ENCODE results near the gene DDX10. TPM values are rescaled to one million over a fixed set of nuclear protein-coding genes. Genes with fewer than 3 reads are reported as not detected.

The DDX10 gene
- total RNA-seq, 1 donor from 2014 or later, result 17.3 TPM

DNA sequence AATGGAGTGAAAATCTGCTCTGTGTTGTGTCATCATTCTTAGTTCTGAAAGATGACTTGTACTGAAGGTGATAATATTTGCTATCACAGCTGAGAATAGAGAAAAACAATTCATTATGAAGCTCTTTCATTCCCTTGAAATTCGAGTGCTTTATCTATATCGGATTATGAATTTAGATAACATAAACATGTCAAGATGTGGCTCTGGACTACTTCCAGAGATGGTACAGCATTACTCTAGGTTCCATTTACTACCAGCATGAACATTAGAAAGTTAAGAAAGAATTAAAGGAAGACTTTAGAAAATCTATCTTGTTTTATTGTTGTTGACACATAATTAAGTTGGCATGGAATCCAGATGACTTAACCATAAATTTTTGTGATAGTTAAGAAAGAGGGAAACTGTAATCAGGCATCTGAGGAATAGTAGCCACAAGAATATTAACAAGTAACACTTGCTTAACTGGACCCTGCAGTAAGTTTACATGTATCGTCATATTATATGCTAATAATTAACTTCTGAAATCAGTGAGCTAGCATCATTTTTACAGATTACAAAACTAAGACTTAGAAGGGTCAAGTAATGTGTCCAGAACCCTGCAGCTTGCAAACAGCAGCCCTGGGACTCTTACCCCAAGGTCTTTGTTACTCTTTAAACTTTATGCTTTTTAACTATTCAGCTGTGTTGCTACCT, 182.6 kb downstream of the DDX10 start:
- no peak for ATAC-seq
- intact Hi-C loops (cut with micrococcal nuclease), result no loop called here
- DNase-seq, result no peak

DNA sequence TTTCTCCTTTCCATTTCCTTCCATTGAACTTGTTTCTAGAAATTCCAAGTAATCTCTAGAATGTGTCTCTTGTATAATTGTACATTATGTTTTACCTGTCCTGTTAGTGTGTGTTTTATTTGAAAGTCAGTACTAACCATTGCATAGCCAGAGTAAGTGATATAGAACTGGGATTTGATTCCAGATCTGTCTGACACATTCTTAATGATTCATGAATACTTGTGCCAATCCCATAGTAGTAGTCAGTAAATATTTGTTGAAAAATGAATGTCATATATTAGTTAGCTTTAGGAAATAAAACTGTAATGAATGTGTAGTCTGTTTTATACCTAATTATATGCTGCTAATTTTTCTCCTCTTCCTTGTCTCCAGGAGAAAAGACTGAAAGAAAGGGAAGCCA, 186.9 kb downstream of the DDX10 start:
- DNase-seq (no peak), ATAC-seq (no peak)
- intact Hi-C loops (cut with micrococcal nuclease), result no loop called here

DNA sequence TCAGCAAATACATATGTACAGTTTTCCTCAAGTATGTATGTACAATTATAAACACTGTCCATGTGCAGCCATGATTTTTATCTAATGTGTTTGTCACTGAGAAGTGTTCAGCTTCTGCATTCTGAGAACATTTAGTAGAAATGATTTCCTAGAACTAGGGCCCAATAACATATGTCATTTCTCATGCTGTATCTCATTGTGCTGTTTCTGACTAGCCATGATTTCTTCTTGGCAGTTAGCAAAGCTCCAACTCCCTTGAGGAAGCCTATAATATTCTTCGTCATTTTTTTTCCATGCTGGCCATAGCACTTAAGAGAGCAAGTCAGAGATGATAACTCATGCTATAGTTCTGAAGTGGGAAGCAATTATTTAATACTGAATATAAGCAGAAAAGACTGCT, 187.8 kb downstream of the DDX10 start:
- ATAC-seq, result no peak
- intact Hi-C loops (cut with micrococcal nuclease), result no loop called here
- DNase-seq, result no peak

DNA sequence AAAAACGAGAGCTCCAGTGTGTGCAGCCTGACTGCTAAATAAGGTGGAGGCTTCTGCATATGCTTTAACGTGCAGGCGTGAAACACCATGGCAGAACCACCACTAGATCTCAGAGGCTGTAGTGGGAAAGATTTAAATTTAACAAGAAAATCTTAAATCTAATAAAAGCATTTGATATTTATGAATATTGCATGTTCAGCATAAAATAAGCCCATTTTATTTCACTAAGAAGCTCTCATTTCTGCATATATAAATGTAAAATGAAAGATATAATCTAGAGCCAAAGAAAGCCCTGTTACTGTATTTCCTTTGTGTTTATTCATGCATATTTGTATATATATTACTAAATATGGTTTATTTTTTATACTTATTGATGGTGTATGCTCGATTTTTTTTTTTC, 188.3 kb downstream of the DDX10 start:
- intact Hi-C loops (cut with micrococcal nuclease), result no loop called here
- no peak for ATAC-seq

GRCh38 chr11:108853864-108854263, 189.0 kb downstream of the DDX10 start:
- ATAC-seq, result peak; percentile 70
- intact Hi-C loops (cut with micrococcal nuclease), result no loop called here
- DNase-seq, result no peak

More for the DNA sequence above, 188.3 kb downstream of the DDX10 start:
- DNase-seq, result no peak

- ATAC-seq (peak; percentile 51), DNase-seq (no peak)
- intact Hi-C loops (cut with micrococcal nuclease), result no loop called here
Observed at GRCh38 chr11:108854346-108854745, 189.5 kb downstream of the DDX10 start.

- DNase-seq, result peak; percentile 58
- intact Hi-C loops (cut with micrococcal nuclease), result no loop called here
- ATAC-seq, result peak; percentile 92
Observed at GRCh38 chr11:108857382-108857781, 192.5 kb downstream of the DDX10 start.

DNA sequence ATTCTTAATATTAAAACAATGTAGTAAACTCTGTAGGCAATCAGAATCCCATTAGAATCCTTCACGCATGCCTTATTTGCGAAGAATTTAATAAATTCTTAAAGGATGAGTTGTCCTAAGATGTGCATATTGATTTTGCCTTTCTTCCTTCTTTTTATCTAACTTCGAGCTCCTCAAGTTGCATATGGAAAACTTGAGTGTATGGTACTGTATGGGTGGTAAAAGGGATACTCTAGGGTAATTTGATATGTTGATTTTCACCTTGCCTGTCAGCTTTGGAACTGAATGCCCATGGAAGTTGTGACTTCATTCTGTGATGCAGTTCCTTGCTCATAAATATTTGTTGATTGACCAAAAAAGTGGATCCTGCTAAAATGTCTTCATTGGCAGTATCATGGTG, 193.8 kb downstream of the DDX10 start:
- ATAC-seq (no peak), DNase-seq (no peak)
- intact Hi-C loops (cut with micrococcal nuclease), result no loop called here

DNA sequence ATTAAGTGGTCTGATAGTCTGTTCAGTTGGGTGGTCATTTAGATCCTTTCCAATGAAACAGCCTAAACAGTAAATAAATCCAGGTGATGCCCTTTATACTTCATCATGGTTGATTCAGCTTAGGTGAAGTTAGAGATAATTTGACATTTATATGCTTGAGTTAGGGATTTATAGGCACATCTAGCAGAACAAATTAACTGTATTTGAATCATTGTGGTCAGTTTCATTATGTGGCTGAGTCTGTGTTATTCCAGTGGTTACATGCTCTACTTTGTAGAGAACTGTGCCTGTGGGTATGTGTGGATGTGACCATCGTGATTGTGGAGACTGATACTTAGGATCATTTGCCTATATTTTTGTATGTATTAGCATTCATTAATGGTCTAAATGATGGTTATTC, 194.6 kb downstream of the DDX10 start:
- DNase-seq (no peak), ATAC-seq (no peak)
- intact Hi-C loops (cut with micrococcal nuclease), result no loop called here

DNA sequence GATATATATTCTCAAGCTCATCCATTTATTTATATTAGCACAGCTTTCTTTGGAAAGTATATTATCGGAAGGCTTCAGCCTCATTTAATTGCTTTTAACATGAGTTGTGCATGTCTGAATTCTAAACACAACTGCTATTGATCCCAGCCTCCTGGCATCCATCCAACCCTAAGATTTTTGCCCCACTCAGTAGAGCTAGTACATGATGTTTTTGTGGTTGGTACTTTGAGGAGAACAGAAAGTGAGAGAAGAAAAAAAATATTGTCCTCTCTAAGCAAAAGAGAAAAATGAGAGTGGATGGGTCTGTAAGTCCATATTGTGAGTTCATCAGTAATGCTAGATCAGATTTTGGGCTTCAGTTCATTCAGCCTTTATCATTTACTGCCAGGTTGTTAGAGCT, 198.7 kb downstream of the DDX10 start:
- no peak for DNase-seq
- intact Hi-C loops (cut with micrococcal nuclease), result no loop called here
- no peak for ATAC-seq

GRCh38 chr11:108865406-108865805, 200.5 kb downstream of the DDX10 start:
- DNase-seq, result no peak
- no peak for ATAC-seq
- intact Hi-C loops (cut with micrococcal nuclease), result no loop called here

DNA sequence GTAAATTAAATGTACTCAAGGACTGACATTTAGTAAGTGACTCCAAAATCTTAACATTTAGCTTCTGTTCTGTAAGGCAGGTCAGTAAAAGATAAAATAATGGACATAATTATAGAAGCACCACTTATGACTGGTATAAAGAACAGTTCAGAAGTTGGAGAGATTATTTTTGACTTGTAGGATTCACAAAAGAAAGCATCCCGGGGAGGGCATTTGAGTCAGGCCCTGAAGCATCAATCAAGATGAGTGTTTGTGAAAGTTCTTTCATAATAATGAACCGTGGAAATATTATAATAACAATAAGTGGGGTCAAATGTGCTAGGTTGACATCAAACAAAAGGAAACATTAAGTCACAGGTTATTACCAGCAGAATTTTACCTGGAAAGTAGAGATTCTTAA, 201.9 kb downstream of the DDX10 start:
- ATAC-seq, result no peak
- DNase-seq, result no peak
- intact Hi-C loops (cut with micrococcal nuclease), result no loop called here

DNA sequence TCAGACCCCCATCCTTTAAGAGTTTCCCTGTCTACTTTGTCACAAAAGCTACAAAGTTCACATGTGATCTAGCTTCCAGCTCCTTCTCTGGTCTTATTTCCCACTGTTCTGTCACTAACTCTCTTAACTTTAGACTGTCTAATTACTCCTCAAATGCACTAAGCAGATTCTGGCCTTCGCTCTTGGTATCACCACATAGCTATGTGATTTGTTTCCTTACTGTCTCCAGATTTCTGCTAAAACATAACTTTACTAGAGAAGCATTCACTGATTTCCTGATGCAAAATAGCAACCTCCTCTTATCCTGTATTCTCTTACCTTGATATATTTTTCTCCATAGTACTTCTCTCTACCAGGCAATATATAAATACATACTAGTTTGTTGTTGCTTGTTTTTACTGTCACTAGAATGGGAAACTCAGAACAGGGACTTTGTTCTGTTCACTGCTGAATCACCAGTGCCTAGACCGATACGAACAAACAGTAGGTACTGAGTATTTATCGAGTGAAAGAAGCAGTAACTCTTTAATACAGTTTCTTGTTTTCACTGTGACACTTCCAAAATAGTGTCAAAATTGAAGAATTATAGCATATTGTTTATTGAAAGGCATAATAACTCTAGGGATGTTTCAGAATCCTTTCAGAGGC, 205.6 kb downstream of the DDX10 start:
- intact Hi-C loops (cut with micrococcal nuclease), result loop anchor here (10.0 kb wide), 1 partner anchor 166 kb away; no protein-coding TSS in a partner anchor
- peak; percentile 54 for ATAC-seq
- no peak for DNase-seq

- ATAC-seq (peak; percentile 41), DNase-seq (peak; percentile 37)
- intact Hi-C loops (cut with micrococcal nuclease), result loop anchor here (10.0 kb wide), 1 partner anchor 166 kb away; no protein-coding TSS in a partner anchor
Observed at GRCh38 chr11:108871152-108871551, 206.3 kb downstream of the DDX10 start.

DNA sequence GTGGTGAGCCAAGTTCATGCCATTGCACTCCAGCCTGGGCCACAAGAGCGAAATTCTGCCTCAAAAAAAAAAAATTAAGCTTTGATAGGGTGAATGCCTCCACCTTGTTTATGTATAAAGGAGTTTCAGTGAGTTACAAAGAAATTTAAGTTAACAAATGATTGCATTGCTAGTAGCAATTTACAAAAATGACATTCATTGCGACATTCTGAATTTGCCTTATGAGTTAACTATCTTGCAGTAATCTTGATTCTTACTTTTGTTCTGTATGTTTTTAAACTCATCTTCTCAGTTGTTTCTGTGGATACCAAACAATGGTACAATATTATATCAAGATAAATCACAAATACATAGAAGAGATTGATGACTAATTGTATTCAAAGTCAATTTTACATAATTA, 207.0 kb downstream of the DDX10 start:
- intact Hi-C loops (cut with micrococcal nuclease), result loop anchor here (10.0 kb wide), 1 partner anchor 167 kb away; no protein-coding TSS in a partner anchor
- ATAC-seq (no peak), DNase-seq (no peak)

GRCh38 chr11:108872781-108873291, 208.0 kb downstream of the DDX10 start:
- no peak for DNase-seq
- no peak for ATAC-seq
- intact Hi-C loops (cut with micrococcal nuclease), result loop anchor here (10.0 kb wide), 1 partner anchor 168 kb away; no protein-coding TSS in a partner anchor

DNA sequence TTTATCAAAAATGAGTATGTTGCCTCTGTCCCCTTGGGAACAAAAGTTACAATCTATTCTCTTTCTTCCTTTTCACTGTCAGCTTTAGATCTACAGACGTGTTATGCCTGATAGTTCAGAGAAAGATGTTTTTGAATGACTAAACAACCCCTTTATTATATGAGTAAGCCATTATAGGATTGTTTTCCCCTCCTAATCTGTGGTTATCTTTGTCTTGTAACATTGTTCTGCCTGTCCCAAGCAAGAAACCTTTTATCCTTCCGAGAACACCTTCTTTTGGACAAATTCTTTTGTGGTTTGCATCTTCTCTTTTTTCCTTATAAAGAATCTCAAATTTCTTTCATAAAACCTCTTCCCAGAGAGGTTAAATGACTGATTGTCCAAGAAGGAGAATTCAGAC, 208.4 kb downstream of the DDX10 start:
- intact Hi-C loops (cut with micrococcal nuclease), result loop anchor here (10.0 kb wide), 1 partner anchor 169 kb away; no protein-coding TSS in a partner anchor
- DNase-seq (no peak), ATAC-seq (no peak)

GRCh38 chr11:108873941-108874340, 209.1 kb downstream of the DDX10 start:
- intact Hi-C loops (cut with micrococcal nuclease), result loop anchor here (10.0 kb wide), 1 partner anchor 169 kb away; no protein-coding TSS in a partner anchor
- ATAC-seq (no peak), DNase-seq (no peak)

- no peak for DNase-seq
- ATAC-seq, result no peak
- intact Hi-C loops (cut with micrococcal nuclease), result loop anchor here (10.0 kb wide), 1 partner anchor 170 kb away; no protein-coding TSS in a partner anchor
Observed at GRCh38 chr11:108875134-108875533, 210.3 kb downstream of the DDX10 start.

GRCh38 chr11:108877178-108877577, 212.3 kb downstream of the DDX10 start:
- intact Hi-C loops (cut with micrococcal nuclease), result loop anchor here (10.0 kb wide), 1 partner anchor 172 kb away; no protein-coding TSS in a partner anchor
- no peak for ATAC-seq
- no peak for DNase-seq
